Renal cortical epithelial cell (primary cell): ENCODE data around the gene CBX8. TPM values are rescaled to one million over a fixed set of nuclear protein-coding genes. Genes with fewer than 3 reads are reported as not detected.

ENCODE experiments used
- DNase-seq: peaks from one replicate; pipeline ENCODE4 v3.0.0-alpha.2; 2011; ENCODE audit warnings: low read depth
- total RNA-seq: library from RNA; depleted of rRNA; stranded (reverse); fragments of >200 nt; gene quantifications from 2 replicates; pipeline ENCODE4 v1.2.3, GENCODE V29; 2014

The CBX8 gene
- total RNA-seq, 1 donor from 2014 or later, result 7.8 TPM

DNA sequence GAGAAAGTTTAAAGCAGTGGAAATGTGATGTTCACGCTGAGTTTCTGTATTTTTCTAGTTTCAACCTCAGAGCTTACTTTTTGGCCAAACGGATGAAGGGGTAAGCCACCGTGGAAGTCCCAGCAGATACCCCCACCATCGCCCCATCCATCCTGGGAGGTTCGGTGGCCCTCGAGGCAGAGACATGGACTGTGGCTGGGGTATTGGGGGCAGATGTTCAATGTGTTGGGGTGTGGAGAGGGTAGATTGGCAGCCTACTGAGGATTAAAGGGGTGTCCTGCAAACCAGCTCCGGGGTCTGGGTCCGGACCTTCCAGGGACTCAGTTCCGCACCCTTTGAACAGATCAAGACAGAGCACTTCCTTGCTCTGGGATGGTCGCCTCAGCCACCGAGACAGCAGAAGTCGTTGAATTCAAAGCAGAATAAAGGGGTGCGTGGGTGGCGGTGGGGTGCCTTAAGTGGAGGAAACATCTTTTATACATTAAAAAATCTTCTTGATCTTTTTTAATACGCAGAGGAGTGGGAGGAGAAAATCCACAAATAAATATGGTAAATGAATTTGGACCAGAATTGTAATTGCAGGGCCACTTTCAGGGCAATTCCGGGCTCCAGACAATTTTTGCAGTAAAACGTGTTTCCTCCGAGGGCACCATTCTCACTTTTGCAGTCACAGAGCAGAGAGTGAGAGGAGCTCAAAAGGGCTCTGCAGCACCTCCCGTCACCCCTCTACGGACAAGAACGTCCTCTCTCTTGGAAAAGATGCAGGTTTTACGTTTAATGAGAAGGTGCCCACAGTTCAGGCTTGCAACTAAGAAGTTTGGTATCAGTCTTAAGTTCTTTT lies 8.2 kb upstream of the CBX8 start:
- DNase-seq, result no peak

DNA sequence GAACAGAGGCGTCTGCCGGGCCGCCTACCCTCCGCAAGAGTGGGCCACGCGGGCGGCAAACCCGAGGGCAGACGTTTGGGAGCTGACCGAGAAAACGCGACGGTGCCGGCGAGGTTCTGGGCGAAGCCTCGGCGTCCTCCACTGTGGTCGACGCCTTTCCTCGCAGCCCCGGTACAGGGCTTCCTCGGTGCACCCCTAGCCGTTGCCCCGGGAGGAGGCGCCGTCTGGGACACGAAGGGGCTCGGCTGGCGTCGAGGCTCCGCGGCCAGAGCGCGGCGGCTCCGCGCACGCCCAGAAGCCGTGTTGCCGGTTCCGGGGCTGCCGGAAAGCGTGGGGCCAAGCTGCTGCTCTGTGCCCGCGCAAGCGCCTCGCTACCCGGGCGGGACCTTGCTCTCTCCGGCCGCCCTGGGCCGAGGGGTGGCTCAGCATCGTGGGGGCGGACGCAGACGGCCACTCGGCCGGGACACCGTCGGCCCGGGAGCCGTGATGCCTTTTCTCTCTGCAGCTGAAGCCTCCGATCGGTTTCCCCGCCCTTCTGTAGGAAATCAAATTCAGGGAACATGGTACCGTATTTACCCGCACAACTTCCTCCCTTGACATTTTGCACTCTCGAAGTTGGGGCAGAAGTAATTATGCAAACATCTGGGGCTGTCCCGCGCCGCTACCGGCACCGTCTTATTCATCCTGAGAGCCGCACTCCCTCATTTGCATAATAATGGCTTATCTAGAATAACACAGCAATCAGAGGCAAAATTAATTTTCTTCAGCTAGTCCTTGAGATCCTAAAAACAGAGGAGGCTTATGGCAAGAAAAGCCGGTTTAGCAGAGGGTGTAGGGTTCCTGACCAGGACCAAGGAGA lies 7.3 kb upstream of the CBX8 start:
- no peak for DNase-seq

DNA sequence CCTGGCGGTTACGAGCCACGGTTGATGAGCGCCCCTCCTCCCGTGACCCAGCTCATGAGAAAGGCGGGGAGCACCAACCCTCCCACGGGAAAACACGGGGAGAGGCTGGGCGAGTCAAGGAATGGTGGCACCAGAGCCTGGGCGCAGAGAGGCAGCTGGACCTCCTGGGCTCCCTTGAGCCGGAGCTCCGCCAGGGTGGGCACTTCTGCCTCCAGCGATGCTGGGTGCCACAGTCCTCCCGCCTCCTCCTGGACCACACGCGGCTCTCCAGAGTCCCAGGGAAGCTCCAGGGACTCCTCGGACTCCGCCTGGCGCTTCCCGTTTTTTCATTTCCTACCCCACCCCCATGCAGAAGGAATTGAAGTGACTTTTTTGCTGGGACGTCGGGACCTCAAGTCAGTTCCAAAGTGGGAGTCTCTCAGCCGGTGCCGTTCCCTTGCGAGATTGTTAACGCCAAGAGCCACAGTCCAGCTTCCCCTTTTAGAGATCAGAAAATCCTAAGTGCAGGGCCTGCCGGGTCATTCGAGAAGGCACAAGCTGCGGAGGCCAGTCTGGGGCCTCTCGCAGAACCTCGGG lies 6.6 kb upstream of the CBX8 start:
- no peak for DNase-seq

DNA sequence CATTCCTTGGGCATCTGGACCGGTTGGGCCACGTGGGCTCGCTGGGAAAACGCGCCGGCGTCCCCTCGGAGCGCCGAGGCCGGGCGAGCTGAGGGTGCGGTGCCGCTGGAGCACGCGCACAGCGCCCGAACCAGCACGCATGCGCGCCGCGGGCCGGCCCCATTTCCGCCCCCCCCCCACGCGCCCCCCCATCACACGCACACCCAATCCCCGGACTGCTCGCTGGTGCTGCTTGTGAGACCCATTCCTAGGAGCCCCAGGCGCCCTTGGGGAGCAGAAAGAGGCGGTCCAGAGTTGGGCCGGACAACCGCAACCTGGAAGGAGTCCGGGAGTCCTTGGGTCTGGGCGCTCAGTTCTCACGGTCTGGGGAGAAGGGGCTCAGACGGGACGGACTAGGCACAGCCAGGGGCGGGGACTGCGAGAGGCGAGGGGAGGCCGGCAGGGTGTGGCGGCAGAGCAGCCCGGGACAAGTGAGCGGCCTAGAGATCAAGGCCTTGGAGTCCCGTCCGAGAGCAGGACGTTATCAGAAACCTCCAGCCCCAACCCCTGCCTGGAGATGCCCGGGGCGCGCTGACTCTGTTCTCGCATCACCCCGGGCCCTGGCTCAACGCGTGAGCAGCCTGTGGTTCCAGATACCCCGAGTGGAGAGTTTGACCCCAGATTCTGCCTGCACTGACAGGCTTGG lies 6.0 kb upstream of the CBX8 start:
- no peak for DNase-seq

DNA sequence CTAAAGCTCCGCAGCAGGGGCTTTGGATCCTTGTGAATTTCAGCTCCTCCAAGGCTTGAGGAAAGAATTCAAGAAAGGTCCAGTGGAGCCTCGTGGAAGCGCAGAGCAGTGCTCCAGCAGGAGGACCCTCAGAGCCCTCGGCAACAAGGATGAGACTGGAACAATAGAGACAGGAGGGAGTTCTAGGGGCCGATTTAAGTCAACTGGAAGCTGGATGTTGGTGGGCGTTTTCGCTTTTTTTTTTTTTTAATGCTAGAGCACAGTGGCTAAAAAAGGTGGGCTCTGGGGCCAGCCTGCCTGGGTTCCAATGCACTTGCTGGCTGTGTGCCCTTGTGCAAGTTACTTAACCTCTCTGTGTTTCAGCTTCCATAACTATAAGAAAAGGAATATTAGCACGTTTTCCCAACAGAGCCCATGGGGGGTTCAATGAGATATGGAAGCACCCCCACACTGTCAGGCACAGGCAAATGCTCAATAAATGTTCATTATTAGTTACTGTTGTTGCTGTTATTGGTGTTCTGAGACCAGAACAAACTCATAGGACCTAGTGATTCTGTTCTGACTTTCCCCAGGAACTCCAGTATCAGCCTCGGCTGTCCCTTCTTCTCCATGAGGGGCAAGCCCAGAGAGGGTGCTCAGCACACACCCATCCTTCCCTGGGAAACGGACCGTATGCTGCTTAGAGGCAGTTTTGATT lies 5.3 kb upstream of the CBX8 start:
- no peak for DNase-seq

DNA sequence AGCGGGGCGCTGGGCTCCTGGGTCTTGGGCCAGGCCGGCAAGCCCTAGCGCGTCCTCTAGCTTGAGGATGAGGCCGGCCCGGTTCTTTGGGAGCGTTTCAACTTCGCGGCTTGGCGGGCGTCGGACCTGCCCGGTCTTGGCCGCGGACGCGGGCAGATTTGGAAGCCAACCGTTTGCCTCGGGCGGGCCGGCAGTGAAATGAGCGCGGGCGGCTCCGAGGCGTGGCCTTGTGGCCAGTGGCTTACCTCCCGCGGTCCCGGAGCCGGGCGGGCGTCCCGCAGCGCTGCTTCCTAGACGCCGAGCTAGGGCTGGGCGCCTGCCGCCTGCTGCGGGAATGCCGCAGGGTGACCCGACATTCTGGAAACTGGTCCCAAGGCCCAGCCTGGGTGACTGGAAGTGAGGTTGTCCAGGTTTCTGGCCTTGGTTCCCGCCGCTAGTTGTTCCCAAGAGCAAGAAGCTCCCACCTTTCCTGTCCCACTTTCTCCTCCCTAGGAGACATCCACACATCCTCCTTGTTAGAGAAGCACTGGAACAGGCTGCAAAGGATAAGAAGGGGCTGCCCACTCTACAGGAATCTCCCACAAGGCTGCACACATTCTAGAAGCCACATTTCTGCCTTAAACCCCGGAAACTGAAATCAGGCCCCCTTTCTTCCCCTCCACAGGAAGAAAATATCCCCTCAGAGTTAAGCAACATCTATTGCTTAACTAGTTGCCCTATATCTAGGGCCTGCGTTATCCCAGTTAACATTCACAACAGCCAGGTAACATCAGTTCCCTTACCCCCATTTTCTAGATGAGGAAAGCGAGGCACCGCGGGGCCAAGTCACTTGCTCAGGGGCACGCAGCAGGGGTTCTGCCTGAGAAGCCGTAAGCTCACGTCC lies 4.5 kb upstream of the CBX8 start:
- no peak for DNase-seq

DNA sequence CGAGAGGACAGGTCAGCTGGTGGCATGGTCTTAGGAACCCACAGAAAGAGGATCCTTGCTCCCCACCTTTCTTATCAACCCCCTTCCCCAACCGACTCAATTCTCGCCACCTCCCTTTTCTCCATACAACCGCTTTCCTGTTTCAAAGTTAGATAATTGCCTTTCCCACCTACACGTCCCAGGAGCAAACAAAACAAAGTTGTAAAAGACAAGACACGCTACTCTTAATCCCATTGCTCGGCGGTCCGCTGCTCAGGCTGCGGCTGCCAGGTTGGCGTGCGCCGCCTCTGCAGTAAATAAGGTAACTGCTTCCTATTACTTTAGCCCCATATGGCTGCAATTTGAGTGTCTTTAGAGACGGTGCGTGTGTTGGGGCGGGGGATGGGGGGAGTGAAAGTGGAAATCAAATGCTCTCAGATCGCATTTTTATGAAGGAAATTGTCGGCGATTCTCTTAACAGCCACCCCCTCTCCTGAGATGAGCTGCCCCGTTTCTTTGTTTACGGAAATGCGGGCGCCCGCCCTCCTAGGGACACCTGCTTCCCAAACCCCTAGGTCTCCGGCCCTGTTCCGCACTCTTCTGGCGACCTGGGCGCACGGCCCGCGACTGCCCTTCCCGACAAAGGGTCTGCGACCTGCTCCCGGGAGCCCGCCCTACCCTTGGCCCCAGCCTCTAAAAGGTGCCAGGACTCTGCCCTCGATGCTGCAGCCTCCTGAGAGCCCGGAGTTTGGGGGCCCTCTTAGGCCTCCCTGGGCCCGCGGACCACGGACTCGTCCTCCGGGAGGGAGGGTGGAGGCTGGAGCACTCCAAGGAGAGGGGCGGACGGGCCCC lies 3.7 kb upstream of the CBX8 start:
- no peak for DNase-seq

DNA sequence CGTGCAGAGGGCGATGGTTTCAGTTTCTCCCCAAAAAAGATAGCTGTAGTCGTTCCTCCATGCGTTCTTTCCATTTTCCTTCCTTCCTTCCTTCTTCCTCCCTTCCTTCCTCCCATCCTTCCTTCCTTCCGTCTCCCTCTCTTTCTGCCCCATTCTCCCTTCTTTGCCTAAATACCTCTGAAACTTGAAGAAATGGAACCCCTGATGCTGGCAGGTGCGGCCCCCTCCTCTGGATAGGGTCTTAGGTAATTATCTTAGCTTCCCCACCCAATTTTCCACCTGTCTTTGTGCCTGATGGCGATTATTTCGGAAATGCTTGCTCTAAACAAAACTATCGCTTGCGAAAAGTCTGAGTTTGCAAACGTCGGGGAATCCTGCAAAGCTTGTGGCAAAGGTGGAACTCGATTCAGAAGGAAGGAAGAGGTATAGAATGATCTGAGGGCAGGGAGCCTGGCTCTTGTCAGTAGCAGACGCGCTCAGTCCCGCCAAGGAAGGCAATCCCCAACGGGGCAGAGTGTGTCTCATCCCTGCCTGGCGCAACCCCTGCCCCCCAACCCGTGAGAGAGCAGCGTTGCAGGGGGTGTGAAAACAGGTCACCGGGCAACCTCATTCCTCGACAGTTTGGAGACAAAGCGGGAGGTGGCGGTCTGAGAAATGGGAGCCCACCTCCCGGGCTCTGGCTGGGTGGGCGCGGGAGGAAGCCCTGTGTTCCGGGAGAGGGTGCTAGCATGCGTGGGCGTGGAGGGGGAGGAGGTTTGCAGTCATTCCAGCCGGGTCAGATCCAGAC lies 2.9 kb upstream of the CBX8 start:
- DNase-seq, result no peak

DNA sequence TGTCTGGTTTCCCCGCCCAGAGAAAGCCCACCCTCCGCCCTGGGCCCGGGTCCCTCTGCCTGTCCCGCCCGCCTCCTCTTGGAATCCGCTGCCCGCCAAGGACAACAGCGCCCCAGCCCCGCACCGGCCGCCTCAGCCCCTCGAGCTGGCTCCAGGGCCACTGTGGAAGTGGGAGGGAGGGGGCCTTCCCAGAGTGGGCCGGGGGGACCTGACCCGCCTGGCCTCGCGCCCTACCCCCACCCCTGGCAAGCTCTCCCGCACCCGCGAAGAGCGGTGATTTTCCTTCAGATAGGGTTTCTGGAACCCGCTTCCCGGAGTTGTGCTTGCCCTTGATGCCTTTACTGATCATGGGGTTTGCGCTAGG lies 2.3 kb upstream of the CBX8 start:
- no peak for DNase-seq

DNA sequence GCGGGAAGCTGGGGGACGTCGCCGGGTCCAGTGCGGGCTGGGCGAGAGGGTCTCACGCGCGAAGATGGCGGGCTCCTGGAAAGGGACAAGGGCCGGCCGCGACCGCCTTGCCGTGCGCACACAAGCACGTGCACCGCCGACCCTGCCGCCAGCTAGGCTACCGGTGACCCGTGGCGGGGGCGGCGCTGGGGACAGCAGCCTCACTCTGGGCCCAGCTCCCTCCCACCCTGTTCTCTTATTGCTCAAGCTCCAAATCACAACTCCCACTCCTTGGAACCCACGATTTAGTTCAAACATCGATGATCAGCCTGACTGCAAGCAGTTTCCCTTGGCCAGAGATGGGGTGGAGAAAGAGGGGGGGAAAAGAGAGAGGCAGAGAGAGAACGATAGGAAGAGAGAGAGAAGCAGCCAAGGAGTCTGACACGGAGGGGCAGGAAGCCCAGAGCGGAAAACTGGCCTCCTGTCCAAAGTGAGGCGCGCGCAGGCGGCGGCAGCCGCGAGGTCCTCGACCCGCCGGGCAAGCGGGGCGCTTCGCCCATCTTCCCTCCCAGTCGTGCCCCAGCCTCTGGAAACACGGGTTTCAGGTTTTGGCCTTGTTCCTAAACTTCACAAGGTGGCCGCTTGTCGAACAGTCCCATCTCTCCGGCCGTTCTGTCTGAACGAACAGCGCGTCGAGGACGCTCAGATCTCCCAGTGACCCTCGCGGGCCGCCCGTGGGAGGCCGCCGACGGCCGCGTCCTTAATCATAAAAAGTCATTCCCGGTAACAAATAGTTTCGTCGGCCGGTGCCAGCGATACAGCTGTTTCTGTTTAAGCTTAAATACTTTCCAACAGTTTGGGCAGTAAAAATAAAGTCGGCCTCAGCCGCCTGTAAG lies 1.7 kb upstream of the CBX8 start:
- DNase-seq, result no peak

DNA sequence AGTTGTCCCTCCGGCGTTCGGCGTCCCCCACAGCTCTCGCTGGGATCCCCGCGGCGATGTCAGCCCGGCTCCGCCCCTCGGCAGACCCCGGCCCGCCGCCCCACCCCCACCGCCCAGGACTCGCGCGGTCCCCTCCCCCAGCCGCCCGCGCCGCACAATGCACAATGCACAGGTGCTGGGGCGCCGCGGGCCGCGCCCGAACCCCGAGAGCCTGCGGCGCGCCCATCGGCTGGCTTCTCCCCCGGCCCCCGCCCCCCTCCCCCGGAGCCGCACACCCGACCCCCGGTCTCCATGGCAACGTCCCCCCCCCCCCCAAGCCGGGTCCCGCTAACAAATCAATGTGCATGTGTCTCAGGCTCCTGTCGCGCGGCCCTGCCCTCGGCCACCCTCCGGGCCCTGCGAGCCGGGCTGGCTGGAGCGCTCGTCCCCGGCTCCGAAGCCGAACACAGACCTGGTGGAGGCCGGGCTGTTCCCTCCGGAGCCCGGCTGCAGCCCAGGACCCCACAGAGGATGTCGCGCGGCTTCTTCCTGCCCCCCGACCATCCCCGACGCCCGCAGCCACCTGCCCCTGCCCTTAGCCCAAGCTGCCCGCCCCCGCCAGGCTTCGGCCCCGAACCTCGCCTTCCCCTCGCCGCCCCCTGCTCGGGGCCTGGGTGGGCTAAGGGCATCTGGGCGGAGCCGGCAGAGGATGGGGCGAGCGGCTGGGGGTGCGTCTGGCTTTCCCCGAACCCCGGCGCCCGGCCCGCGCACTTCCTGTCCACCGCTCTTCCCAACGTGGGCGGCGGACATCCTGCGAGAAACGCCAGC lies 818 bp upstream of the CBX8 start:
- DNase-seq, result no peak

DNA sequence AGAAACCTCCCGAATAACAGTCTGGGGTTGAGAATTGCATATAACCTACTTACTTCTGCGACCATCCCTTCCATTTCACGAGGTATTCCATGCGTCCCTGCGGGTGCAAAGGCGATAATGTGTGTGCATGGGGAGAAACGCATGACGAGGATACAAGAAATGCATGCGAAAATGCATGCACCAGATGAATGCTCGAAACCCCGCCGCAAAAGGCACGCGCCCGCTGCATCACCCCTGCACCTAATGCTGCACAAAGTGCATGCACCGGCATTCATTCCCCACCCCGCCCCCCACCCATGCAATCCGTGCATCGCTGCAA lies 474 bp downstream of the CBX8 start:
- DNase-seq, result no peak

DNA sequence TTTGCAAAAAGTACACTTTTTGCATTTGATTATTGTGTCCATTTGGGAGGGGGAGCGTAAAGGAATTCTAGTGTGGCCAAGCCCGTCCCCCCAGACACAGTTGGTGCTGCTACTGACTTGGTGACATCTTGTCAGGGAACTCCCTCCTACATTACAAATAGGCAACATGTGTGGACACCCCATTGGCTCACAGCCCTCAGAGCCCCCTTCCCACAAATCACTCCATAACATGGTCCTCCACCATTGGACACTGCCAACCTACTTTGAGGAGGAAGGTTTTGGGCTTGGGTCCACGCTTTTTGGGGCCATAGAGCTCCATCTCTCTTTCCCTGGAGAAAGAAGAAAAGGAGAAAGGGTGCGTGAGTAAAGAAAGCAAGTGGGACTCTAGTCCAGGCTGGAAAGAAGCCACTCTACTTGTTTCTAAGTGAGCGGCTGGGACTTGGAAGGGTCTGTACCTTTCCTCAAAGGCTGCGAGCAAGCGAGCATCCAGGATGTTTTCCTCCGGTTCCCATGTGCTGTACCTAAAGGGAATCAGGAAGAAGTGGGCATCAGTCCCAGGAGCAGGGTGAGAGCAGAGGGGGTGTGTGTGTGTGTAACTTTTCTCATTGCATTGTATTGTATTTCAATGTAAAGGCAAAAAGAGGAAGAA lies 958 bp downstream of the CBX8 start:
- no peak for DNase-seq

DNA sequence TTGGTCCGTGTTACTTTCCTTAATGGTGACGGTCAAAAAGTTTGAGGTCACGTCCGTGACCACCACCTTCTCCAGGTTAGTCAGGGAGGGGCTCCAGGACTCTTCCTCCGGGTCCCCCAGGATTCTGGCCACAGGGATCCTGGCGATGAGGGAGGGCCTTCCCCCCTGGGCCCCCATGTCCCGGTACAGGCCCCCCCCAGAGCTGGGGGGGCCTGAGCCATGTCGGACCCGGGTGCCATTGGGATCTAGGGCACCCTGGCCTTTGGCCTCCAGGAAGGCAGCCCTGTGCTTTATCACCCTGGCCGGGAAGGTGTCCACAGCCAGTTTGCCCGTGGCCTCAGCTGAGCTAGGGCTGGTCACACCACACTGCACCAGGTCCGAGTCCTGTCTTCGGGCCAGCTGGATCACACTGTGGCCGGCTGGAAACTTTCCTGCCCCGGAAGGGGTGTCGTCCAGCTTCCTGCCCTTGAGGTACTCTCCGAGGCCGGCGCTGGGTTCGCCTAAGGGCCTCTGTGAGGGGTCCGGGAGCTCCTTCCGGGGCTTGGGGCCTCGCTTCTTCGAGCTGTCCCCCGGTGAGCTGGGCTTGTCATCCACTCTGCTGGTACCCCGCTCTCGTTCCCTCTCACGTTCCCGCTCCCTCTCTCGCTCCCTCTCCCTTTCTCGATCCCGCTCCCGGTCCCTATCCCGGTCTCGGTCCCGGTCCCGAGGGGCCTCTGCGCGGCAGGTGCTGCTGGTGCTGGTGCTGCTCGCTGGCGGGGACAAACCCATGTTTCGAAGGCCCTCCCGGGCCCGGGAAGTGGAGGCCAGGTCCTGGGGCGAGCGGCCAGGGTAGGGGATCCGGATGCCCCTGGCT lies 2.0 kb downstream of the CBX8 start:
- DNase-seq, result no peak

DNA sequence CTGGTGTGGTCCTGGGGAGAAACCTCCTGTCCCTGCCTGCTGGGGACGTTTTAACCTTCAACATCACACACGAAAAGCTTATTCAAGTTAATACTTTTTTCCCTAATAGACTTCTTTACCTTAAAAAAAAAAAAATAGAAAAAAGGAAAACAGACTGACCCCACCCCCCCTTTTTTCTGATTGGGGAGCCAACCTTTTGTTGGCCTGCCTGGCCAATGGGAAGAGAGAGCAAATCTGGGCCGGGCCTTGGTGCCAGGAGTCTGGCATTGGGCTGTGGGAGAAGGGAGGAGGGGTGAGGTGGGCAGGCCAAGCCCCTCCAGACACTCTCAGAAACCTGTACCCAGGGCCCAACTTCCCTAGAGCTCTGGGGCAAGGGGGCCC lies 3.0 kb downstream of the CBX8 start:
- DNase-seq, result no peak
